Middle frontal gyrus (tissue), 1 donor: ENCODE results near the gene ATP2A1.
"Not testable (repeated sequence)": the region's sequence is repeated elsewhere in the genome, so short reads cannot be mapped to it uniquely, and the experiment has no call there.

ENCODE experiments used
- DNase-seq: peaks from one replicate; pipeline ENCODE4 v3.0.0-alpha.2; 2015; ENCODE audit warnings: low spot score; ENCODE audit errors: extremely low spot score

Gene ATP2A1

DNA sequence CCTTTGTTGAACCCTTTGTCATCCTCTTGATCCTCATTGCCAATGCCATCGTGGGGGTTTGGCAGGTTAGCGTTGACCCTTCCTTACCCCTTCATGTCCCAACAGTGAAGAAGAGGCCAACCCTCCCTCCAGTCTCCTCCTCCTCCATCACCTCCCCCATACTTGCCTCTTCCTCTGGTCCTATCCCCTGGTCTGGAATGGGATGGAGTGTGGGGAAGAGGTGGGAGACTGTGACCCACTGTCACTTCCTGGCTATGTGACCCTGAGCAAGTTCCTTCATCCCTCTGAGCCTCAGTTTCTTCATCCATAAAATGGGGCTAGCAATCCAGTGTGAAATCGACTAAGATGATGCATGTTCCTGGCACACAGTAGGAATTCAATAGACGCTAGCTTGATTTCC is 2.7 kb downstream of the ATP2A1 start:
- DNase-seq, result no peak

DNA sequence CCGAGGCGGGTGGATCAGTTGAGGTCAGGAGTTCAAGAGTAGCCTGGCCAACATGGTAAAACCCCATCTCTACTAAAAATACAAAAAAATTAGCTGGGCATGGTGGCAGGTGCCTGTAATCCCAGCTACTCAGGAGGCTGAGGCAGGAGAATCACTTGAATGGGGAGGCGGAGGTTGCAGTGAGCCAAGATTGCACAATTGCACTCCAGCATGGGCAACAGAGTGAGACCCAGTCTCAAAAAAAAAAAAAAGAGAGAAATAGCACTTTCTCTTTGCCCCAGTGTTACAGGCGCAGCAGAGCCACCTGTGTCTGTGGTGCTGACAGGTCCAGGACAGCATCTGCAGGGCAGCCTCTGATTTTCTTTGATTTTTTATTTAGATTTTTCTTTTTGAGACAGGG is 3.3 kb downstream of the ATP2A1 start:
- DNase-seq, result not testable (repeated sequence)

GRCh38 chr16:28882551-28883160 is 4.4 kb downstream of the ATP2A1 start:
- DNase-seq, result no peak

DNA sequence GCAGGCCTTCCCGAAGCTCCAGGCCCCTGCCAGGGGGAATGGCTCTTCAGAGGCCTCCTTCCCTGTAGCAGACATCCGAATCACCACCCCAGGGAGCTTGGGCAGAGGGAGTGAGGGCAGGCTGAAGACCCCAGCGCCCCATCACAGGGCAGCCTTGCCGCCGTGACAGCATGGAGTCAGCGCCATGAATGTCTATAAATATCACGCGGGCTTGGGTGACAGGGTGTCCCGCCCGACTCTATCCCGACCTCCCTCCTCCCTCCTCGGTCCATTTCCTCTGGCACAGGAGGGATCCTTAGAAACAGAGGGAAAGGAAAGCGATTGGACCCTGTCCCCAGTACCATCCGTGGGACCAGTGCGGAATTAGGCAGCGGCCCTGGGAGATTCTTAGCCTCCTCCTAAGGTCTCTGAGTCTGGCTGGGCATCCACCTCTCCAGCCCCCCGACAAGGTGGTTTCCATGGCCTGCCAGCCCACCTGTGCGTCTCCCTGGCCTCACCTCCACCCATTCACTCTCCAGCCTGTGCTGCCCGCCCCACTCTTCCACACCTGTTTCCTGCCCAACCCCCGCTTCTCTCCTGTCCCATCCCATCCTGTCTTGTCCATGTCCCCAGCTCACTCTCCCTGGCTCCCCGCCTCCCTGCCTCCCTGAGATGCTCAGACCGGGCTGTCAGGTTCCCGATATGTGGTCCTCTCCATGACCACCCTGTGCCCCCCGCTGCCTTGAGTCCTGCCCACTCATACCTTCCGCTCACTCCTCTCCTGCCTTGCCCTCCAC is 5.1 kb downstream of the ATP2A1 start:
- DNase-seq, result no peak

- DNase-seq, result no peak
Measured at GRCh38 chr16:28884045-28884444, 5.8 kb downstream of the ATP2A1 start.

DNA sequence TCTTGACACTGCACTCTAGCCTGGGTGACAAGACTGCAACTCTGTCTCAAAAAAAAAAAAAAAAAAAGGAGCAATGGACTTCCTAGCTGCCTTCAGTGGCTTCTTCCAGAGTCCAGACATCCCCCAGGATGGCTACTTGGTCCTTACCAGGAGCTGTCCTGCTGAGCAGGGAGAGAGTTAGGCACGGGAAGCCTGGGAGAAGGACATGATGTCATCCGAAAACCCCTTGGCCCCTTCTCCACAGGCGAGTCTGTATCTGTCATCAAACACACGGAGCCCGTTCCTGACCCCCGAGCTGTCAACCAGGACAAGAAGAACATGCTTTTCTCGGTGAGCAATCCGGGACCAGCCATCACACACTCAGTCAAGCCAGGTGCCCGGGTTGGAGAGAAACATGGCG is 8.7 kb downstream of the ATP2A1 start:
- DNase-seq, result no peak

- DNase-seq, result not testable (repeated sequence)
Measured at GRCh38 chr16:28890355-28890754, 12.1 kb downstream of the ATP2A1 start.

- DNase-seq, result no peak
Measured at GRCh38 chr16:28891964-28892890, 13.9 kb downstream of the ATP2A1 start.

- no peak for DNase-seq
Measured at GRCh38 chr16:28893291-28893690, 15.0 kb downstream of the ATP2A1 start.

DNA sequence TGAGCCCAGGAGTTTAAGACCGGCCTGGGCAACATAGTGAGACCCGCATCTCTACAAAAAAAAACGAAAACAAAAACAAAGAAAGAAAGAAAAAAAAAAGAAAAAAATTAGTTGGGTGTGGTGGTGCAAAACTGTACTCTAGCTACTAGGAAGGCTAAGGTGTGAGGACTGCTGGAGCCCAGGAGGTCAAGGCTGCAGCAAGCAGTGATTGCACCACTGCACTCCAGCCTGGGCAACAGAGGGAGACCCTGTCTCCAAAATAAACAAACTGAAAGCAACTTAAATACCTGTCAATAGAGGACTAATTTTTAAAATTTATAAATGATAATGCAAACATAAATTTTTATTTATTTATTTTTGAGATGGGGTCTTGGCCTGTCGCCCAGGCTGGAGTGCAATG is 17.3 kb downstream of the ATP2A1 start:
- DNase-seq, result no peak

DNA sequence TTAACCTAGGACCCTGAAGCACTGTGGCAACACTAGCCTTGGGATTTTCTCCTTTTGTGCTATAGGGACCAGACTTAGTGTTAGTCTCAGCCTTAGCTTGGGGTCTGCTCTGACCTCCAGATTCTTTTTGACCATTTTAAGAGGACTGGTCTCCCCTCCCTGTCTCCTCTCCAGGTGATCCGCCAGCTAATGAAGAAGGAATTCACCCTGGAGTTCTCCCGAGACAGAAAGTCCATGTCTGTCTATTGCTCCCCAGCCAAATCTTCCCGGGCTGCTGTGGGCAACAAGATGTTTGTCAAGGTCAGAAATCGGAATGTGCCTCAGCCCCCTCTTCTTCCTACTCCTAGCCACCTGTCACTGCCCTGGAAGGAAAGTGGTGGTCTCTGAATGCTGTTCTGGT is 19.5 kb downstream of the ATP2A1 start:
- no peak for DNase-seq

DNA sequence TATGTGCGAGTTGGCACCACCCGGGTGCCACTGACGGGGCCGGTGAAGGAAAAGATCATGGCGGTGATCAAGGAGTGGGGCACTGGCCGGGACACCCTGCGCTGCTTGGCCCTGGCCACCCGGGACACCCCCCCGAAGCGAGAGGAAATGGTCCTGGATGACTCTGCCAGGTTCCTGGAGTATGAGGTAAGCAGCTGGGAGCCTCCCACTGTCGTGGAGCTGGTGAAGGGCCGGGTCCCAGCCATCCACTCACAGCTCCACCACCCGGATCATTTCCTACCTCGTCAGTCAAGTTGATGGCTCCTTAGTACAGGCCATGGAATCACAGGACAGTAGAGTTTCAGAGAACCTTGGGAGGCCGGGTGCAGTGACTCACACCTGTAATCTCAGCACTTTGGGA is 20.0 kb downstream of the ATP2A1 start:
- no peak for DNase-seq

DNA sequence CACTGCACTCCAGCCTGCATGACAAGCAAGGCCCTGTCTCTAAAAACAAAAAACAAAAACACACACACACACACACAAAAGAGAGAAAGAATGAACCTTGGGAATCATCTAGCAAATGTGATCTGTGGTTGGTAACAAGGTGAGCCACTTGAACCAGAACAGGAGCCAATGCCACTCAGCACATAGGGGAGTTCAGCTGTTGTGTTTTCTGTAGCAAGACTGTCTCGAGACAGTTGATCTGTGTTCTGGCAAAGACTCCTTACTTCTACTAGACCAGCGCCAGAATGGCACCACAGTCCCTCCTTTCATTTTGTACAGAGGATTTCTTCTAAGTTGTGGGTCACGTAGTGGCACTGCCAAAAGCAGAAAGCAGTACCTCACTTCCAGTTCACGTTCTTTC is 20.7 kb downstream of the ATP2A1 start:
- no peak for DNase-seq

GRCh38 chr16:28899882-28900590 is 21.7 kb downstream of the ATP2A1 start:
- DNase-seq, result no peak

DNA sequence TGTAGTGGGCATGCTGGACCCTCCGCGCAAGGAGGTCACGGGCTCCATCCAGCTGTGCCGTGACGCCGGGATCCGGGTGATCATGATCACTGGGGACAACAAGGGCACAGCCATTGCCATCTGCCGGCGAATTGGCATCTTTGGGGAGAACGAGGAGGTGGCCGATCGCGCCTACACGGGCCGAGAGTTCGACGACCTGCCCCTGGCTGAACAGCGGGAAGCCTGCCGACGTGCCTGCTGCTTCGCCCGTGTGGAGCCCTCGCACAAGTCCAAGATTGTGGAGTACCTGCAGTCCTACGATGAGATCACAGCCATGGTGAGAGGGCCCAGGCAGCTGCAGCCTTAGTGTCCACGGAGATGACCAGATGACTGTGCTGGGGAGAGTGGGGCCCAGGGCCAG is 22.3 kb downstream of the ATP2A1 start:
- no peak for DNase-seq

DNA sequence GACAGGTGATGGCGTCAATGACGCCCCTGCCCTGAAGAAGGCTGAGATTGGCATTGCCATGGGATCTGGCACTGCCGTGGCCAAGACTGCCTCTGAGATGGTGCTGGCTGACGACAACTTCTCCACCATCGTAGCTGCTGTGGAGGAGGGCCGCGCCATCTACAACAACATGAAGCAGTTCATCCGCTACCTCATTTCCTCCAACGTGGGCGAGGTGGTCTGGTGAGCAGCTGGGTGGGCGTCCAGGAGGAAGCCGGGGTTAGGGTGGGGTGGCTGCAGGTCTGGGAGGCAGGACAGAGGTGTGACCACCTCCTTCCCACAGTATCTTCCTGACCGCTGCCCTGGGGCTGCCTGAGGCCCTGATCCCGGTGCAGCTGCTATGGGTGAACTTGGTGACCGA is 23.6 kb downstream of the ATP2A1 start:
- no peak for DNase-seq

- DNase-seq, result no peak
Measured at GRCh38 chr16:28902909-28903308, 24.6 kb downstream of the ATP2A1 start.

DNA sequence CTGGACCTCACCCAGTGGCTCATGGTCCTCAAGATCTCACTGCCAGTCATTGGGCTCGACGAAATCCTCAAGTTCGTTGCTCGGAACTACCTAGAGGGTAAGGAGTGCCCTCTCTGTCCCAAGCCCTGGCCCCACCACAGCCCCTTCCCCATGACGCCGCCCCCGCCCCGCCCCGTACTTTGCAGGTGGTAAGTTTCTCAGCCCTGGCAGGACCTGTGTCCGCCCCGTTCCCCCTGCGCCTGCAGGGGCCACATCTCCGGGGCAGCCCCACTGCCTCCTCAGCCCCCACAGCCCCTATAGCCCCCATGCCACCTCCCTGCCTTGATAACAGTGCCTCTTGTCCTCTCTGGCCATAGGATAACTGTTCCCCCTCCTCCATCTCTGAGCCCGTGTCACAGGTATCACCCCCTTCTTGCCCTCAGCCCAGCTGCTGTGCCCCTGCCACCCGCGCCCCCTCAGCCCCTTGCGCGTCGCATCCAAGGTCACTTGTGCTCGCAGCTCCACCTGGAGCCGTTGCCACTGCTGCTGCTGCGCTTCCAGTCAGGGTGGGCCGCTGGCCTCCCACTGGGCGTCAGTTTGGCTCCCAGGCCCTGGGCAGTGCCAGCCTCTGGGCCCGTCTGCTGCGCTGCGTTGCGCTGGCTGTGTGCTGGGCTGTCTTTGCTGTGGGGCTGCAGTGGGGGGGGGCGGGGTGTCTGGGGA is 25.2 kb downstream of the ATP2A1 start:
- DNase-seq, result no peak

DNA sequence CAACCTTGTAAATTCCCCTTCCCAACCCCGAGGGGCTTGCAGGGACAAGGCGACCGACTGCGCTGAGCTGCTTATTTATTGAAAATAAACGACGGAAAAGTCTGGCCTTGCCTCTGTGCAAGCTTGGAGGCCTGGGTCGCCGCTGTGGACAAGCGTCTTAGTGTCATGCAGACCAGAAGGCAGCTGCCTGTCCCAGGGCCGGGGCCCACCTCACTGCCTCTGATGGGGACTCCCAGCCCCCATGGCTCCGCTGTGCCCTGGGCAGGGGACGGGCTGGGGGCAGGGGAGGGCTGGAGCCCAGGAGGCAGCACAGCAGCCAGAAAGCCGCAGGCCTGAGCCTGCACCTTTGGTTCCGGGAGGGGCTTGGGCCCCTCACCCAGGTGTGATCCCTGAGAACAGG is 26.1 kb downstream of the ATP2A1 start:
- no peak for DNase-seq

GRCh38 chr16:28904828-28905227 is 26.5 kb downstream of the ATP2A1 start:
- no peak for DNase-seq

DNA sequence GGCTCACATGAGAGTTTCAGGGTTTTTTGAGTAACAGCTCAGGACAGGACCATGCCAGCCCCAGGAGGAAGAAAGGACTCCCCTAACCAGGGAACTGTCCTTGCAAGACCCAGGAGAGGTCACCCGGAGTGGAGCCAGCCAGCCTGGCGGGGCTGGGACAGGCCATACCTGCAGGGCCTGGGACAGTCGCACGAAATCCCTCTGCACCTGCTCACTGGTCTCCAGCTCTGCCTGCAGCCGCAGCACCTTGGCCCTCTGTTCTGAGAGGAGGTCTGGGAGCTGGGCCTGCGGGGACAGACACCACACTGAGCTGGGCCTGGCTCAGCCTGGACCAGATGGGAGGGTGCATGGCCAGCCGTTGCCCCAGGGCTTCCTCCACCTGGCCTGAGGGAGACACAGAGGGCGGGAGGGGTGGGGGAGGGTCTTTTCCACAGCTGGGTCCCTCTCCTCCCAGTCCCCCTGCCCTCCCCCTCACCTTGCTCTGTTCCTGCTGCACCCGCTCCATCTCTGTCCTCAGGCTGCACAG is 27.0 kb downstream of the ATP2A1 start:
- DNase-seq, result no peak
